ENCODE results near the gene KCNS1.

DNA sequence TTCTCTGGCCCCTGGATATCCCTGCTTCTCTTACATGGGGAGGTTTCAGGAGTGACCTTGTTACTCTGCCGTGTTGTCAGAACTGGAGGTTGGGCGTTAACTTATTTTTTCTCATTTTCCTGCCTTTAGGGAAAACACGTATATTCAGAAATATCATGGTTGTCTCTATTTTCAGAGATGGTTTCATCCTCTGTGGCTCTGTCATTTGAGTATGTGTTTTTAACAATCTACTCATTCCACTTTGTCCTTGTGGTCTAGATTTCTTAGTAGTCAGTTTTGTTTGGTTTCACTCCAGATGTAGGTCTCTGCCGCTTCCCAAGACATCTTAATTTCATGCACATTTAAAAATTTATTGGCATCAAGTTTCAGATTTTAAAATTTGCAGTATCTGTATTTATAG is 45.9 kb downstream of the KCNS1 start:
- TF ChIP-seq, protein P1, sequence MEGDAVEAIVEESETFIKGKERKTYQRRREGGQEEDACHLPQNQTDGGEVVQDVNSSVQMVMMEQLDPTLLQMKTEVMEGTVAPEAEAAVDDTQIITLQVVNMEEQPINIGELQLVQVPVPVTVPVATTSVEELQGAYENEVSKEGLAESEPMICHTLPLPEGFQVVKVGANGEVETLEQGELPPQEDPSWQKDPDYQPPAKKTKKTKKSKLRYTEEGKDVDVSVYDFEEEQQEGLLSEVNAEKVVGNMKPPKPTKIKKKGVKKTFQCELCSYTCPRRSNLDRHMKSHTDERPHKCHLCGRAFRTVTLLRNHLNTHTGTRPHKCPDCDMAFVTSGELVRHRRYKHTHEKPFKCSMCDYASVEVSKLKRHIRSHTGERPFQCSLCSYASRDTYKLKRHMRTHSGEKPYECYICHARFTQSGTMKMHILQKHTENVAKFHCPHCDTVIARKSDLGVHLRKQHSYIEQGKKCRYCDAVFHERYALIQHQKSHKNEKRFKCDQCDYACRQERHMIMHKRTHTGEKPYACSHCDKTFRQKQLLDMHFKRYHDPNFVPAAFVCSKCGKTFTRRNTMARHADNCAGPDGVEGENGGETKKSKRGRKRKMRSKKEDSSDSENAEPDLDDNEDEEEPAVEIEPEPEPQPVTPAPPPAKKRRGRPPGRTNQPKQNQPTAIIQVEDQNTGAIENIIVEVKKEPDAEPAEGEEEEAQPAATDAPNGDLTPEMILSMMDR (IDR thresholded peaks at IDR 0.05): no peak
- TF ChIP-seq POLR2A (IDR thresholded peaks at IDR 0.05): no peak

All from heart left ventricle (tissue), 13 donors.